NT2/D1 (cell line): ENCODE measurements around the gene ANO1.
A peak's percentile ranks its signal among the peaks of the same experiment; 100 is the strongest.
"Not testable (repeated sequence)": the region's sequence is repeated elsewhere in the genome, so short reads cannot be mapped to it uniquely, and the experiment has no call there.

Source experiments
- DNase-seq: peaks from one replicate; pipeline ENCODE4 v3.0.0-alpha.2; 2011; ENCODE audit warnings: low read depth, low spot score
- H3K27me3 ChIP-seq: 2 replicates; pipeline ENCODE4 v1.6.0; 2011; ENCODE audit warnings: mild to moderate bottlenecking; ENCODE audit not compliant: insufficient read length, insufficient read depth
- H3K36me3 ChIP-seq: 2 replicates; pipeline ENCODE4 v1.6.1; 2011; ENCODE audit warnings: mild to moderate bottlenecking, low read length, mixed read lengths; ENCODE audit not compliant: insufficient read depth, insufficient read length
- H3K4me1 ChIP-seq: 2 replicates; pipeline ENCODE4 v1.5.1; 2011; ENCODE audit not compliant: insufficient read depth, insufficient read length
- H3K4me3 ChIP-seq: 2 replicates; pipeline ENCODE4 v1.5.1; 2011; ENCODE audit warnings: low read depth; ENCODE audit not compliant: insufficient read length
- H3K9ac ChIP-seq: 2 replicates; pipeline ENCODE4 v1.6.0; 2011; ENCODE audit warnings: low read depth; ENCODE audit not compliant: insufficient read length
- H3K9me3 ChIP-seq: 2 replicates; pipeline ENCODE4 v1.5.1; 2011; ENCODE audit warnings: mild to moderate bottlenecking, low read length; ENCODE audit not compliant: insufficient read depth
- SUZ12 ChIP-seq: IDR thresholded peaks from 2 replicates; pipeline ENCODE4 v1.6.1; 2011; ENCODE audit not compliant: insufficient read length, insufficient read depth; ENCODE audit errors: extremely low read depth
- YY1 ChIP-seq: IDR thresholded peaks from 2 replicates; pipeline ENCODE4 v1.6.1; 2011; ENCODE audit not compliant: insufficient read length, insufficient read depth
- ZNF274 ChIP-seq: IDR thresholded peaks from 2 replicates; pipeline ENCODE4 v1.6.1; 2011; ENCODE audit warnings: mild to moderate bottlenecking, low read depth, low read length

ANO1 gene

DNA sequence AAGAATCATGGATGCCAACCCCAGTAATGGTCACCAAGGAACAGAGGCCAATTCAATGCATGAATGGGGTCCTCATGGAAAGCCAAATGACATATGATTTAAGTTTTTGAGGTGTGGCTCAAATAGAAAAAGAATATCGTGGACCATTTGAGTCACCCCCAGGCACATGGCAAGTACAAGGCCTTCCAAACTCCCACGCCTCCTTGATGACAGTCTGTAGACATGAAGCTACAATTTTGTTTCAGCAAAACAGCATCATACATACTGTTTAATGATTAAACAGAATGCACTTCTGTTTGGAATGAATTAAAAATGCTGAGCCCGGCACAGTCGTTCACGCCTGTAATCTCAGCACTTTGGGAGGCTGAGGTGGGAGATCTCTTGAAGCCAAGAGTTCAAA is 132.4 kb downstream of the ANO1 start:
- Histone ChIP-seq H3K9me3 (no peaks in the 10 kb centered on the region), H3K4me3 (no peak overlapping the region), H3K36me3 (peaks cover 41% of the 10 kb centered on the region), H3K9ac (no peak overlapping the region), H3K4me1 (peaks cover 18% of the 10 kb centered on the region), H3K27me3 (no peaks in the 10 kb centered on the region)
- DNase-seq = no peak
- TF ChIP-seq ZNF274 (no peak), SUZ12 (no peak), YY1 (no peak)

GRCh38 chr11:70212227-70212811 is 134.2 kb downstream of the ANO1 start:
- Histone ChIP-seq H3K4me3 (no peak overlapping the region), H3K27me3 (no peaks in the 10 kb centered on the region), H3K9ac (no peak overlapping the region), H3K36me3 (peaks cover 23% of the 10 kb centered on the region), H3K9me3 (no peaks in the 10 kb centered on the region), H3K4me1 (peaks cover 13% of the 10 kb centered on the region)
- TF ChIP-seq YY1 (no peak), SUZ12 (no peak), ZNF274 (no peak)
- DNase-seq = no peak

GRCh38 chr11:70217388-70217787 is 139.3 kb downstream of the ANO1 start:
- H3K4me1 ChIP-seq, DNase-seq: not testable (repeated sequence)

DNA sequence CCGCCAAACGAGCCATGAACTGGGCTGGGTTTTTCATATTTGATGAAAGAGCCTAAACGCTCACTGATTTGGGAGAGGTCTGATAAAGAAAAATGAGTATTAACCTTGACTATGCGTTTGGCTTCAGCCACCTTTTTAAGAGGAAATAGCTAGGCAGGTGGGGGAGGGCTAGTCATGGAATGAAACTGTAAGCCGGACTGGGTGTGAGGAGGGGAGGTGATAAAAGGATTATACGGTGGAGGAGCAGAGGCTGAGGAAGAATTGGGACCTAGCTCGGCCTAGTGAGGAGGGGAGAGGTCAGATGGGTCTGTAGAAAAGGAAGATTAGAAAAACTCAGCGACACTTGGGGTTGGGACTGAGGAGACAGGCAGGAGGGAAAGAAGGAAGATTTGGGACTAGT is 140.0 kb downstream of the ANO1 start:
- not testable (repeated sequence) for H3K4me1 ChIP-seq, DNase-seq, H3K9ac ChIP-seq, H3K36me3 ChIP-seq, H3K27me3 ChIP-seq, H3K4me3 ChIP-seq, H3K9me3 ChIP-seq

More at GRCh38 chr11:70217388-70217787, 139.3 kb downstream of the ANO1 start:
- H3K9ac ChIP-seq, H3K27me3 ChIP-seq, H3K4me3 ChIP-seq, H3K36me3 ChIP-seq, H3K9me3 ChIP-seq: not testable (repeated sequence)

GRCh38 chr11:70220136-70220535 is 142.0 kb downstream of the ANO1 start:
- Histone ChIP-seq H3K36me3 (no peaks in the 10 kb centered on the region), H3K9ac (no peak overlapping the region), H3K4me3 (no peak overlapping the region), H3K9me3 (no peaks in the 10 kb centered on the region), H3K4me1 (peaks cover 2% of the 10 kb centered on the region), H3K27me3 (no peaks in the 10 kb centered on the region)
- DNase-seq = no peak
- TF ChIP-seq ZNF274 = no peak
- no peak for TF ChIP-seq YY1
- no peak for TF ChIP-seq SUZ12

DNA sequence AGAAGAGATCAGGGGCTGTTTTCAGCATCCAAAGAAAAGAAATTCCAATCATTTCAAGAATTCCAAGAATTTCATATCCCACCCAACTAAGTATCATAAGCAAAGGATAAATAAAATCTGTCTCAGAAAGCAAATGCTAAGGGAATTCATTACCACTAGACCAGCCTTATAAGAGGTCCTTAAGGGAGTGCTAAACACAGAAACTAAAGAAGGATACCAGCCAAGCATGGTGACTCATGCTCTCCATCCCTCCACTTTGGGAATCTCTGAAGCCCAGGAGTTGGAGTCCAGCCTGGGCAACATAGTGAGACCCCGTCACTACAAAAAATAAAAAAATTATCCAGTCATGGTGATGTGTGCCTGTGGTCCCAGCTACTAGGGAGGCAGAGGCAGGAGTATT is 142.8 kb downstream of the ANO1 start:
- Histone ChIP-seq H3K9ac (no peak overlapping the region), H3K4me3 (no peak overlapping the region), H3K9me3 (no peaks in the 10 kb centered on the region), H3K4me1 (peaks cover 2% of the 10 kb centered on the region), H3K27me3 (no peaks in the 10 kb centered on the region), H3K36me3 (no peaks in the 10 kb centered on the region)
- no peak for DNase-seq
- TF ChIP-seq ZNF274 (no peak), SUZ12 (no peak), YY1 (no peak)

DNA sequence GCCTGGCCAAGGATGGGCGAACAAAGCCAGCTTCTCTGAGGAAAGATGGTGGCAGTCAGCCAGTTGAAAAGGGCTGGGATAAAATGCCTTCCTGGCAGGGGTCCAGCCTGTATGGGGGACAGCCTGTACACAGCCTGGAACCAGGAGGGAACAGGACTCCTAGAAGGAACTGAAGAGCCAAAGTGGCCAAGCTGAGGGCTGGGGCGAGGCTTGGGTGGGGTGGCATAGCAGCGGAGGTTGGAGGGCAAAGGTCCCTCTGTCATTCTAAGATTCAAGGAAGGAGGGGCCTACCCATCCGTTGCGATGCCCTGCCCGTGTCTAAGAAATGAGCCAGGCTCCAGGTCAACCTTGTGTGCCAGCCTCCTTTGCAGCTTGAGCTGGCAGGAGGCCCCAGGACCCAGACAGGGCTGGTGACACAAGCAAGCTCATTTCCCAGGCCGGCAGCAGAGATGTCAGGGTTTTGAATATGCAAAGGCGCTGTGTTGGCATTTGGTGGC is 147.6 kb downstream of the ANO1 start:
- TF ChIP-seq SUZ12 = no peak
- Histone ChIP-seq H3K4me1 (peaks cover 5% of the 10 kb centered on the region), H3K9me3 (no peaks in the 10 kb centered on the region), H3K27me3 (no peaks in the 10 kb centered on the region), H3K9ac (no peak overlapping the region), H3K4me3 (no peak overlapping the region), H3K36me3 (no peaks in the 10 kb centered on the region)
- DNase-seq = no peak

DNA sequence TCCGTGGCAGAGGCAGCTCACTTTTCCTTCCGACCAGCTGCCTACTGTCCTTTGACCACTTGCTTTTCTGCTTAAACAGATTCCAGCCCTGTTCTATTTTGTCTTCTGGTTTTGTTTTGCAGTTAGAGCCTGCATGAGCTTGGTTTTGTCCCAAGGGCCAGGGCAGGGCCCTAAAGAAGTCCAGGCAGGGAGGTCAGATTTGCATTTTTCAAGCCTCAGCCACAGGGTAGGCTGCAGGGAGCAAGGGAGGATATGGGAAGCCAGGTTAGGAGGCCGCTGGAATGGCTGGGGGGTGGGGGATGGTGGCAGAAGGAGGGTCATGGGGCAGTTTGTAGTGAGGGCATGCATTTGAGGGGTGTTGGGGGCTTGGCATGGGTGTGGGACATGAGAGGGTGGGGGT is 148.1 kb downstream of the ANO1 start:
- H3K4me1 ChIP-seq = peaks cover 6% of the 10 kb centered on the region
- H3K4me3 ChIP-seq = no peak overlapping the region
- DNase-seq = no peak
- no peaks in the 10 kb centered on the region for H3K27me3 ChIP-seq
- H3K36me3 ChIP-seq = no peaks in the 10 kb centered on the region
- H3K9me3 ChIP-seq = no peaks in the 10 kb centered on the region
- TF ChIP-seq ZNF274 = no peak
- no peak for TF ChIP-seq SUZ12
- no peak for TF ChIP-seq YY1
- H3K9ac ChIP-seq = peak overlapping the region; percentile 42
